Measurements from ENCODE around the gene UBASH3A.

Gene UBASH3A

GRCh38 chr21:42403611-42404231 lies at the start of gene UBASH3A:
TSS of gene UBASH3A (plus strand) at chr21:42403902. CDS start at chr21:42403946, 44 bp downstream.
- no peak within 1 kb of the TSS for H3K4me3 ChIP-seq (ENCODE audit: low read depth, low read length)
- DNase-seq (ENCODE audit: low read depth): peak; percentile 5
- no peak for TF ChIP-seq CTCF (conservative IDR thresholded peaks at IDR 0.05; ENCODE audit: low read depth, low read length)

- no peak overlapping the region for H3K4me3 ChIP-seq (ENCODE audit: low read depth, low read length)
- TF ChIP-seq CTCF (conservative IDR thresholded peaks at IDR 0.05; ENCODE audit: low read depth, low read length): no peak
Observed at GRCh38 chr21:42356046-42356445, 47.7 kb upstream of the UBASH3A start.

GRCh38 chr21:42356650-42357049 lies 47.1 kb upstream of the UBASH3A start:
- no peak overlapping the region for H3K4me3 ChIP-seq (ENCODE audit: low read depth, low read length)
- TF ChIP-seq CTCF (conservative IDR thresholded peaks at IDR 0.05; ENCODE audit: low read depth, low read length): no peak

More at GRCh38 chr21:42356046-42356445, 47.7 kb upstream of the UBASH3A start:
- DNase-seq (ENCODE audit: low read depth): no peak

GRCh38 chr21:42357307-42357706 lies 46.4 kb upstream of the UBASH3A start:
- TF ChIP-seq CTCF (conservative IDR thresholded peaks at IDR 0.05; ENCODE audit: low read depth, low read length): no peak
- DNase-seq (ENCODE audit: low read depth): no peak

More at GRCh38 chr21:42356650-42357049, 47.1 kb upstream of the UBASH3A start:
- no peak for DNase-seq (ENCODE audit: low read depth)

GRCh38 chr21:42358261-42358660 lies 45.4 kb upstream of the UBASH3A start:
- DNase-seq (ENCODE audit: low read depth): no peak
- TF ChIP-seq CTCF (conservative IDR thresholded peaks at IDR 0.05; ENCODE audit: low read depth, low read length): no peak
- no peak overlapping the region for H3K4me3 ChIP-seq (ENCODE audit: low read depth, low read length)

More at GRCh38 chr21:42357307-42357706, 46.4 kb upstream of the UBASH3A start:
- H3K4me3 ChIP-seq (ENCODE audit: low read depth, low read length): no peak overlapping the region

- H3K4me3 ChIP-seq (ENCODE audit: low read depth, low read length): no peak overlapping the region
- TF ChIP-seq CTCF (conservative IDR thresholded peaks at IDR 0.05; ENCODE audit: low read depth, low read length): no peak
- DNase-seq (ENCODE audit: low read depth): no peak
Observed at GRCh38 chr21:42358937-42359336, 44.8 kb upstream of the UBASH3A start.

- no peak for DNase-seq (ENCODE audit: low read depth)
- no peak for TF ChIP-seq CTCF (conservative IDR thresholded peaks at IDR 0.05; ENCODE audit: low read depth, low read length)
- no peak overlapping the region for H3K4me3 ChIP-seq (ENCODE audit: low read depth, low read length)
Observed at GRCh38 chr21:42360317-42360716, 43.4 kb upstream of the UBASH3A start.

All from choroid plexus epithelial cell (primary cell).